ENCODE results near the gene PCSK1. TPM values are rescaled to one million over a fixed set of nuclear protein-coding genes. Genes with fewer than 3 reads are reported as not detected.

The PCSK1 gene
- total RNA-seq, 1 experiment from 2014 or later, result 4.5 TPM

- ATAC-seq (no peak), DNase-seq (ENCODE audit: low spot score) (no peak)
- Mint-ChIP-seq H3K9me3 (peaks cover 11% of the 10 kb centered on the region), H3K27ac (no peak overlapping the region), H3K36me3 (peaks cover 4% of the 10 kb centered on the region; the same call in 1 of the 2 replicates), H3K27me3 (ENCODE audit: low read depth) (no peaks in the 10 kb centered on the region), H3K4me3 (no peak overlapping the region), H3K4me1 (no peaks in the 10 kb centered on the region)
- ChIA-PET POLR2A (interaction anchor here (0.7 kb wide), 1 partner anchor 61 kb away, joined by 3 read pairs; no protein-coding TSS in a partner anchor), CTCF (no interaction called here)
- TF ChIP-seq ZNF317 (CRISPR knock-in tag; IDR thresholded peaks at IDR 0.05; ENCODE audit: borderline replicate concordance, low read depth) (no peak), USF1 (CRISPR knock-in tag; IDR thresholded peaks at IDR 0.05) (no peak), ZMAT4 (CRISPR knock-in tag; IDR thresholded peaks at IDR 0.05) (no peak), ZNF138 (CRISPR knock-in tag; conservative IDR thresholded peaks at IDR 0.05) (no peak), E2F5 (CRISPR knock-in tag; IDR thresholded peaks at IDR 0.05) (no peak), FOXK1 (CRISPR knock-in tag; IDR thresholded peaks at IDR 0.05) (no peak), GABPB1 (CRISPR knock-in tag; IDR thresholded peaks at IDR 0.05) (no peak), TEAD1 (CRISPR knock-in tag; IDR thresholded peaks at IDR 0.05) (no peak), ZNF121 (CRISPR knock-in tag; IDR thresholded peaks at IDR 0.05) (no peak), EMX1 (CRISPR knock-in tag; IDR thresholded peaks at IDR 0.05) (no peak), TCF7 (CRISPR knock-in tag; IDR thresholded peaks at IDR 0.05; ENCODE audit: low read depth) (no peak), PREB (CRISPR knock-in tag; IDR thresholded peaks at IDR 0.05; ENCODE audit: borderline replicate concordance) (no peak), RORB (CRISPR knock-in tag; IDR thresholded peaks at IDR 0.05) (no peak), ZNF416 (CRISPR knock-in tag; IDR thresholded peaks at IDR 0.05) (no peak), ATF3 (CRISPR knock-in tag; conservative IDR thresholded peaks at IDR 0.05) (no peak)
These were observed 59.7 kb downstream of the PCSK1 start for GRCh38 chr5:96373381-96373733.

GRCh38 chr5:96372726-96373380 lies 60.2 kb downstream of the PCSK1 start:
- POLR2A ChIA-PET, result no interaction called here
- no peak overlapping the region for H3K4me3 Mint-ChIP-seq
- H3K9me3 Mint-ChIP-seq, result peaks cover 15% of the 10 kb centered on the region
- no peak overlapping the region for H3K27ac Mint-ChIP-seq
- TF ChIP-seq NFATC4 (CRISPR knock-in tag; IDR thresholded peaks at IDR 0.05), result no peak
- no peak for TF ChIP-seq NR2C2 (CRISPR knock-in tag; IDR thresholded peaks at IDR 0.05)
- no peak for TF ChIP-seq RELA (CRISPR knock-in tag; IDR thresholded peaks at IDR 0.05; ENCODE audit: borderline replicate concordance)
- ATAC-seq, result no peak
- CTCF ChIA-PET, result no interaction called here
- H3K27me3 Mint-ChIP-seq (ENCODE audit: low read depth), result no peaks in the 10 kb centered on the region
- H3K4me1 Mint-ChIP-seq, result no peaks in the 10 kb centered on the region
- peaks cover 7% of the 10 kb centered on the region for H3K36me3 Mint-ChIP-seq
- no peak for DNase-seq (ENCODE audit: low spot score)

- Mint-ChIP-seq H3K4me3 (no peak overlapping the region), H3K27ac (no peak overlapping the region), H3K4me1 (no peaks in the 10 kb centered on the region), H3K9me3 (peaks cover 28% of the 10 kb centered on the region), H3K27me3 (ENCODE audit: low read depth) (no peaks in the 10 kb centered on the region), H3K36me3 (peaks cover 11% of the 10 kb centered on the region)
- POLR2A ChIA-PET, result no interaction called here
- DNase-seq (ENCODE audit: low spot score) (no peak), ATAC-seq (no peak)
- CTCF ChIA-PET, result no interaction called here
- TF ChIP-seq ZNF425 (CRISPR knock-in tag; conservative IDR thresholded peaks at IDR 0.05) (no peak), CDX4 (CRISPR knock-in tag; IDR thresholded peaks at IDR 0.05; ENCODE audit: borderline replicate concordance) (no peak), FOXP4 (CRISPR knock-in tag; IDR thresholded peaks at IDR 0.05) (no peak), EMX1 (CRISPR knock-in tag; IDR thresholded peaks at IDR 0.05) (no peak), ZNF396 (CRISPR knock-in tag; IDR thresholded peaks at IDR 0.05; ENCODE audit: borderline replicate concordance) (no peak)
These were observed 62.1 kb downstream of the PCSK1 start for GRCh38 chr5:96370976-96371375.

All from WTC11 (cell line).